SU-DHL-6 (cell line): ENCODE results near the gene C2orf49.

Source experiments
- H2AFZ ChIP-seq: fragments of 200-600 bp; sonication (generic); 2 replicates; pipeline ENCODE4 v1.6.1; 2014; ENCODE audit warnings: low read depth, mild to moderate bottlenecking, moderate library complexity, mixed read lengths, antibody characterized with exemption, low read length; ENCODE audit not compliant: severe bottlenecking
- H3F3A ChIP-seq: fragments of 200-600 bp; shearing (Covaris generic); 2 replicates; pipeline ENCODE4 v1.6.0; 2016; ENCODE audit warnings: antibody characterized with exemption, mild to moderate bottlenecking; ENCODE audit not compliant: insufficient read depth
- H3K27ac ChIP-seq: fragments of 200-600 bp; sonication (generic); 2 replicates; pipeline ENCODE4 v1.5.1; 2016; ENCODE audit warnings: low read depth, mild to moderate bottlenecking, low read length, moderate library complexity, mixed read lengths
- H3K27me3 ChIP-seq: fragments of 200-600 bp; sonication (generic), shearing (Covaris generic); 2 replicates; pipeline ENCODE4 v1.6.0; 2014; ENCODE audit warnings: mild to moderate bottlenecking, low read length
- H3K36me3 ChIP-seq: fragments of 200-600 bp; sonication (generic); 2 replicates; pipeline ENCODE4 v1.6.1; 2014; ENCODE audit warnings: mild to moderate bottlenecking, low read length, mixed read lengths
- H3K4me2 ChIP-seq: fragments of 300-600, 200-600 bp; shearing (Covaris generic), sonication (generic); 2 replicates; pipeline ENCODE4 v1.6.0; 2014; ENCODE audit warnings: low read length, low read depth, mild to moderate bottlenecking; ENCODE audit not compliant: poor library complexity, severe bottlenecking
- H3K4me3 ChIP-seq: fragments of 200-600 bp; sonication (generic); 2 replicates; pipeline ENCODE4 v1.5.1; 2014; ENCODE audit warnings: antibody characterized with exemption, low read length, mild to moderate bottlenecking, mixed read lengths; ENCODE audit not compliant: insufficient read depth, poor library complexity, severe bottlenecking
- H3K79me2 ChIP-seq: fragments of 200-600 bp; sonication (generic); 2 replicates; pipeline ENCODE4 v1.6.1; 2014; ENCODE audit warnings: mild to moderate bottlenecking, low read length, moderate library complexity; ENCODE audit not compliant: insufficient read depth
- H3K9ac ChIP-seq: fragments of 200-600 bp; sonication (generic); 2 replicates; pipeline ENCODE4 v1.7.0; 2014; ENCODE audit warnings: mild to moderate bottlenecking, low read length
- H3K9me2 ChIP-seq: fragments of 200-600 bp; sonication (generic); replicated peaks from 2 replicates; pipeline ENCODE4 v1.6.1; 2014; ENCODE audit warnings: low read length; ENCODE audit not compliant: insufficient read depth
- H3K9me3 ChIP-seq: fragments of 200-600 bp; sonication (generic); 2 replicates; pipeline ENCODE4 v1.6.1; 2014; ENCODE audit warnings: low read length, mixed read lengths; ENCODE audit not compliant: insufficient read depth
- H4K20me1 ChIP-seq: fragments of 200-600 bp; sonication (generic); 2 replicates; pipeline ENCODE4 v1.6.1; 2014; ENCODE audit warnings: low read depth, mild to moderate bottlenecking, antibody characterized with exemption, low read length, moderate library complexity, mixed read lengths
- CTCF ChIP-seq: fragments of 200-600 bp; sonication (generic); IDR thresholded peaks from one replicate; pipeline ENCODE4 v1.5.1; 2017; ENCODE audit warnings: antibody characterized with exemption, mild to moderate bottlenecking, low read length, moderate library complexity; ENCODE audit not compliant: insufficient read depth, poor library complexity, severe bottlenecking
- EZH2phosphoT487 ChIP-seq: fragments of 200-600 bp; sonication (generic), shearing (Covaris generic); conservative IDR thresholded peaks from 2 replicates; pipeline ENCODE4 v1.6.1; 2018; ENCODE audit warnings: mild to moderate bottlenecking, antibody characterized with exemption, low read length, moderate library complexity, mixed read lengths

C2orf49 gene

GRCh38 chr2:105375001-105375561 is 37.7 kb downstream of the C2orf49 start:
- no peaks in the 10 kb centered on the region for H3K79me2 ChIP-seq

GRCh38 chr2:105376010-105376409 is 38.7 kb downstream of the C2orf49 start:
- Histone ChIP-seq H3K4me2 (no peak overlapping the region), H3K79me2 (no peaks in the 10 kb centered on the region), H2AFZ (no peak overlapping the region), H4K20me1 (no peaks in the 10 kb centered on the region), H3K27ac (no peak overlapping the region), H3K4me3 (no peak overlapping the region), H3K9ac (no peak overlapping the region), H3K36me3 (no peaks in the 10 kb centered on the region), H3K27me3 (no peaks in the 10 kb centered on the region), H3K9me3 (no peaks in the 10 kb centered on the region), H3K9me2 (no peaks in the 10 kb centered on the region), H3F3A (no peaks in the 10 kb centered on the region)
- TF ChIP-seq EZH2phosphoT487 = no peak
- TF ChIP-seq CTCF = no peak

More at GRCh38 chr2:105375001-105375561, 37.7 kb downstream of the C2orf49 start:
- Histone ChIP-seq H3K27me3 (no peaks in the 10 kb centered on the region), H3K27ac (no peak overlapping the region), H3K9me2 (no peaks in the 10 kb centered on the region), H3K36me3 (no peaks in the 10 kb centered on the region), H4K20me1 (no peaks in the 10 kb centered on the region), H2AFZ (no peak overlapping the region), H3K4me3 (no peak overlapping the region), H3K9ac (no peak overlapping the region), H3K9me3 (no peaks in the 10 kb centered on the region), H3K4me2 (no peak overlapping the region), H3F3A (no peaks in the 10 kb centered on the region)
- TF ChIP-seq CTCF = no peak
- TF ChIP-seq EZH2phosphoT487 = no peak

- no peaks in the 10 kb centered on the region for H3K27me3 ChIP-seq
- no peak overlapping the region for H3K4me2 ChIP-seq
- H3F3A ChIP-seq = no peaks in the 10 kb centered on the region
- H3K79me2 ChIP-seq = no peaks in the 10 kb centered on the region
- H3K9me3 ChIP-seq = no peaks in the 10 kb centered on the region
- no peaks in the 10 kb centered on the region for H4K20me1 ChIP-seq
- no peak for TF ChIP-seq EZH2phosphoT487
- TF ChIP-seq CTCF = no peak
- no peaks in the 10 kb centered on the region for H3K36me3 ChIP-seq
- no peak overlapping the region for H3K27ac ChIP-seq
- no peaks in the 10 kb centered on the region for H3K9me2 ChIP-seq
- H3K4me3 ChIP-seq = no peak overlapping the region
- no peak overlapping the region for H3K9ac ChIP-seq
- H2AFZ ChIP-seq = no peak overlapping the region
These were observed 39.5 kb downstream of the C2orf49 start for GRCh38 chr2:105376789-105377240.
